GM18499 (cell line): ENCODE data around the gene SLC39A8.
"Not testable (repeated sequence)": the region's sequence is repeated elsewhere in the genome, so short reads cannot be mapped to it uniquely, and the experiment has no call there.

Source experiments
- ATAC-seq: cut with Tn5 transposase; IDR thresholded peaks from one replicate; pipeline ENCODE4 v1.9.1; 2021; ENCODE audit warnings: moderate number of reproducible peaks; ENCODE audit not compliant: insufficient read depth, unreplicated experiment

Gene SLC39A8

GRCh38 chr4:102308032-102308799 lies 37.1 kb downstream of the SLC39A8 start:
- no peak for ATAC-seq

- ATAC-seq, result no peak
These were observed 39.6 kb downstream of the SLC39A8 start for GRCh38 chr4:102305666-102306065.

GRCh38 chr4:102302762-102303161 lies 42.5 kb downstream of the SLC39A8 start:
- ATAC-seq, result no peak

GRCh38 chr4:102301167-102301566 lies 44.1 kb downstream of the SLC39A8 start:
- no peak for ATAC-seq

GRCh38 chr4:102299354-102300107 lies 45.8 kb downstream of the SLC39A8 start:
- ATAC-seq, result peak; percentile 89

- no peak for ATAC-seq
These were observed 46.6 kb downstream of the SLC39A8 start for GRCh38 chr4:102298716-102299115.

GRCh38 chr4:102295153-102295862 lies 50.0 kb downstream of the SLC39A8 start:
- ATAC-seq, result no peak

- no peak for ATAC-seq
These were observed 56.8 kb downstream of the SLC39A8 start for GRCh38 chr4:102288497-102288896.

- ATAC-seq, result no peak
These were observed 59.5 kb downstream of the SLC39A8 start for GRCh38 chr4:102285831-102286230.

- ATAC-seq, result no peak
These were observed 64.0 kb downstream of the SLC39A8 start for GRCh38 chr4:102281171-102281839.

GRCh38 chr4:102273317-102273716 lies 72.0 kb downstream of the SLC39A8 start:
- ATAC-seq, result not testable (repeated sequence)

GRCh38 chr4:102272318-102272717 lies 73.0 kb downstream of the SLC39A8 start:
- no peak for ATAC-seq

GRCh38 chr4:102268355-102268754 lies 76.9 kb downstream of the SLC39A8 start:
- ATAC-seq, result no peak

GRCh38 chr4:102263024-102263787 lies 82.1 kb downstream of the SLC39A8 start:
- ATAC-seq, result peak; percentile 71

GRCh38 chr4:102259702-102260101 lies 85.6 kb downstream of the SLC39A8 start:
- ATAC-seq, result no peak

GRCh38 chr4:102259081-102259480 lies 86.2 kb downstream of the SLC39A8 start:
- no peak for ATAC-seq

GRCh38 chr4:102256321-102256720 lies 89.0 kb downstream of the SLC39A8 start:
- ATAC-seq, result no peak

- no peak for ATAC-seq
These were observed 91.4 kb downstream of the SLC39A8 start for GRCh38 chr4:102253860-102254259.

GRCh38 chr4:102252171-102252570 lies 93.1 kb downstream of the SLC39A8 start:
- no peak for ATAC-seq

GRCh38 chr4:102250341-102250740 lies 94.9 kb downstream of the SLC39A8 start:
- ATAC-seq, result no peak
